HG03196 (cell line): ENCODE results near the gene VWA5B1.
A peak's percentile ranks its signal among the peaks of the same experiment; 100 is the strongest.

Experiments
- ATAC-seq: cut with Tn5 transposase; IDR thresholded peaks from one replicate; pipeline ENCODE4 v1.9.1; 2021; ENCODE audit not compliant: unreplicated experiment

Gene VWA5B1

DNA sequence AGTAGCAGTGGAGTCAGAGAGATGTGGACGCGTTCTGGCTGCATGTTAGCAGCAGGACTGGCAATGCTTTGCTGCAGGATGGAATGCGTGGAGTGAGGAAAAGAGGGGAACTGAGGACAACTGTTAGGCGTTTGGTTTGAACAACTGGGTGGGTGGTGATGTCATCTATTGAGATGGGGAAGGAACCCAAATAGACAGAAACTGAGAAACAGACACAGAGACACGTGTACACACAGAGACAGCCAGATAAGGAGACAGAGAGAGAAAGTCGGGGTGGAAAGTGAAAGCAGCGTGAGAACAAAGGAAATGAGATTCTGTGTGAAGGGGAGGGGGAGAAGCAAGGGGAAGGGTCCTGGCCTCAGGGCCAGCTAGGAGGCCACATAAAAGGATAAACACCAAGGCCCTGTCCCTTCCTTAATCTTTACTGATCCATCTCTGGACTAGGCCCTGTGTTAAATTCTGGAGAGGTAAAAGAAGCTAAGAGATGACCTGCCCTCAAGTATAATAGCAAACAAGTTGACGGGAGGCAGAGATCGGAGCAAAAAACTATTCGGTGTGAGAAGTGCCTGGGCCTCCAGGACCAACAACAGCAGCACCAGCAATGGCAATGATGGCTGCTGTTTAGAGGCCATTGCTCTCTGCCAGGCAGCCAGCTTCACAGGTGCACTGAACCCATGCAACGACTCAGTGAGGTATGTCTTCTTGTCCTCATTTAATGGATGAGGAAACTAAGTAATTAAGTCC is 31.6 kb downstream of the VWA5B1 start:
- ATAC-seq: peak; percentile 86

DNA sequence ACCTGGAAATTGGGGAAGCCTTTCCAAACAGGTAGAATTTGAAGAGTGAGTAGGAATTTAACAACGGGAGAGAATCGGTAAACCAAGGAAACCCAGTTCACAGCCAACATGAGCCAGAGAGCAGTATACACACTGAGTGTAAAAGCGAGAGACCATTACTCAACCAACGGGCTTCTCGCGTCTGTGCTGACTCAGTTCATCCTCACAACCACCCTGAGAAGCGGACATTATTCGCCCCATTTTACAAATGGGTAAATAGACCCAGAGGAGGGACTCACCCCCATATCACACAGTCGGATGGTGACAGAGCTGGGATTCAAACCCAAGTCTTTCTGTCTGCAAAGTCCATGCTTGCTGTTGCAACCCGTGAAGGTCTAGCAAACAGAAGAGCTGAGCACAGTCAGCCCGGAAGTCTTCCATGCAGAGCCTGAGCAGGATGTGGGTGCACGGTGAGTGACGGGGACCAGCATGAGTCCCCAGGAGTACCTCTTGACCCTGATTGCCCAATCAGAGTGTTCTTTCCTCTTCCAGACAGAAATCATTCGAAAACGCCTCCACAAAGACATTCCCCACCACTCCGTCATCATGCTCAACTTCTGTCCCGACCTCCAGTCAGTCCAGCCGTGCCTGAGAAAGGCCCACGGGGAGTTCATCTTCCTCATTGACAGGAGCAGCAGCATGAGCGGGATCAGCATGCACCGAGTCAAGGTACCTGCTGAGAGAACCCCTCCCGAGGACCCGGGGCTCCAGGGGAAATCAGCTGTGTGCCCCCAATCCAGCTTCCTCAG is 32.3 kb downstream of the VWA5B1 start:
- ATAC-seq: no peak

DNA sequence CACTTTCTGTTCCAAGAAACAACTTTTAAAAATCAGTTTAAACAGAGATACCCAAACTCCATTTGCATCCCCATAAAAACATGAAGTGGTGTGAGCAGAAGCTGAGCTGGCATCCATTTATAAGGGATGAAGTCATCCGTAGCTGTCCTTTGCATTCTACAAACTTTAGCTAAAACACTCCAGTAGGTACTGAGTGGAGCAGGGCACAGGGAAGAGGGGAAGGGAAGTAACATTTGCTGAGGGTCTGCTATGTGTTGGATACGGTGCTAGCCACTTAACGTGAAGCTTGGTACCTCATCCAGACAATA is 32.9 kb downstream of the VWA5B1 start:
- no peak for ATAC-seq

DNA sequence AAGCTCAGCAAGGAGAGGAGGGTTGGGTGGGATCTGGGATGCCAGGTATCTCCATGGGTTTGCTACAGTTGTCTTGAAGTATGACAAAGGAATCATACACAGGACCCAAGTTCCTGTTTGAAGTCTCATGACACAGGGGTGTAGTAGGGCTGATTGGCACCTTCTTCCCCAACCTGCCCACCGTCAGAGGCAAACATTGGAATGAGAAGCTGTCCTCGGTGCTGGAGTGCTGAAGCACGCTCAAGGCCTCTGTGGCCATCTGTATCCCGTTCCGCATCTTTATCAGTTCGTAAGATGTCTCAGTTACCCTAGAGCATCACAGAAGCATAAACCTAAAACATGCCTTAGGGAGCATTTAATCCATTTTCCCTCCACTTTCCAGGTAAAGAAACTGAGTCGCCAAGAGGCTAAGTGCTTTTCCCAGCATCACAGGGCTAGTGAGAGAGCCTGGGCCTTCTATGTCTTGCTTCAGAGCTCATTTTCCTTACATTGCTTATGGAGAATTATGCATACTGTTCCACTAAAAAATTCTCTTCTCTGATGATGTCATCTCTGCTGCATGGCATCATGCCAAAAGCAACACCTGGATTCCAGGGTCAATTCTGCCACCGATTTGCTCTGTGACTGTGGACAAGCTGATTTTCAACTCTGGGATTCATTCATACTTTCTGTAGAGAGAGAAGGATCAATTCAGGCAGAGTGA is 34.2 kb downstream of the VWA5B1 start:
- no peak for ATAC-seq

DNA sequence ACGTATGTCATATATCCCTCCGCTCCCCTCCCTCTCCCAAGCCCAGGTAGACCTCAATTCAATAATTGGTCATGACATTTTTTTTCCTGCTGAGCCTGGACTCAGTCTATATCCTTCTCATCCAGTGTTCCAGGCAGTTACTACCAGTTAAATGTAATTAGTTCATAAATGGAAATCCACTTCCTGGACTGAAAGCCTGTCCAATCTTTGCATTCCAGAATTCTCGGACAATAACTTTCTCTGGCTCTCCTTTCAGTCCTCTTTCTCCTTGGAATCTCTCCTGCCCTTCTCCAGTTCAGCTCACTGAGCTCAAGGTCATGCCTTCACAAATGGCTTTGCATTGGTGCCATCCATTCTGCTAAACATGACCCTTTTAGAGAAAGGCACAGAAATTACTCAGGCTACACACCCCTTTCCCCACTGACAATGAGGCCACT is 34.8 kb downstream of the VWA5B1 start:
- ATAC-seq: no peak

DNA sequence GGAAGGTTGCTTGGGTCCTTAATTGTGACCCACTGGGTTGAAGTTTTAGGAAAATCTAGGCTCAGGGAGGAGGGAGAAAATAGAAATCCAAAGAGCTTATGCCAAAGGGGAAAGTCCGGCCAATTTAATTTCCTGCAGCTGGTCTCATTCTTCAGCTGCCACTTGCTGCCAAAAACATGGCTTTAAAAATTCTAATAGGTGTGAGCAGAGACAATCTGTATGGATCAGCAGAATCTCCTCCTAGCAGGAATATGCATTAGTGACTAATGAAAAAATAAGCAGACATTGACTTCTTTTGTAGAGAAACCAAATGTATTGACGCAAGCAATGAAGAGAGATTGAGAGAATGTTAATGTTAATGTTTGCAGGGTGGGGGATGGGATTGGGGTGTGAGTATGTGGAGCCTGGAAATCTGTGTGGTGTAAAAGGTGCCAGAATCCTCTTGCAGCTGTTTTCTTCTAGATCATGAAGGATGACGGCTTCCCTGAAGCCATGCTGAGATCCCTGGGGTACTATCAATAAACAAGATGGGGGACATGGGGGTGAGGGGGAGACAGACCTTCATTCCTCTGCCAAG is 35.3 kb downstream of the VWA5B1 start:
- no peak for ATAC-seq

DNA sequence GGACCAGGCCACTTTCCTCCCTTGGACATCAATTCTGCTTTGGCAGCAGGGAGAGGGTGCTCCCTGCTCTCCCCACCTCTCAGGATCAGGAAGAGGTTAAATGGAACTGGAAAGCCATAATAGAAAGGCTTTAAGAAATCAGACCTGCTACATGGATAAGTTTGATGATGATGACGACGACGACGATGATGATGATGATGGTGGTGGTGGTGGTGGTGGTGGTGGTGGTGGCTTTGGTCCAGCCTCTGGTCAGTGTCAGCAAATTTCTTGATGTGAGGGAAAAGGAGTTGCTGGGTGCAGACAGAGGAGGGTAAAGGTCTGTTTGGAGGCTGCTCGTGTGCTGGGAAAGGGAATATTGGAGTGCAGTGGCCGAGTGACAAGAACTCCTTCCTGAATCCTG is 36.8 kb downstream of the VWA5B1 start:
- ATAC-seq: no peak

DNA sequence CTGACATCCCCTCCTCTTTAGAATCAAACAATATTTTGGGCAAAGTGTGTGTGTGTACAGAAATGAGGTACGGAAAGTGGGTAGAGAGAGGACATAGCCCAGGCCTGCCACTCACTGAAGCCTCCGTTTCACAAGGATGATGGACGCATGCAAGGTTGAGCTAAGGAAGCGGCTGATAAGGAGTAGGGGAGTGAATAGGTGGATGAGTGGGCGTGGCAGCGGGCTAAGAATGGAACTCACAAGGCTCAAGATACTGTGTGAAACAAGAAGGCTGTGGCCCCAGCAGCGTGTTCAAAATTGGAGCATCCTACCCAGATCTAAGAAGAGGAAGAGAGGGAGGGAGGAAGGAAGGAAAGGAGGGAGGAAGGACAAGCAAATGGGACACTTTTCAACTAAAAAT is 37.5 kb downstream of the VWA5B1 start:
- no peak for ATAC-seq

DNA sequence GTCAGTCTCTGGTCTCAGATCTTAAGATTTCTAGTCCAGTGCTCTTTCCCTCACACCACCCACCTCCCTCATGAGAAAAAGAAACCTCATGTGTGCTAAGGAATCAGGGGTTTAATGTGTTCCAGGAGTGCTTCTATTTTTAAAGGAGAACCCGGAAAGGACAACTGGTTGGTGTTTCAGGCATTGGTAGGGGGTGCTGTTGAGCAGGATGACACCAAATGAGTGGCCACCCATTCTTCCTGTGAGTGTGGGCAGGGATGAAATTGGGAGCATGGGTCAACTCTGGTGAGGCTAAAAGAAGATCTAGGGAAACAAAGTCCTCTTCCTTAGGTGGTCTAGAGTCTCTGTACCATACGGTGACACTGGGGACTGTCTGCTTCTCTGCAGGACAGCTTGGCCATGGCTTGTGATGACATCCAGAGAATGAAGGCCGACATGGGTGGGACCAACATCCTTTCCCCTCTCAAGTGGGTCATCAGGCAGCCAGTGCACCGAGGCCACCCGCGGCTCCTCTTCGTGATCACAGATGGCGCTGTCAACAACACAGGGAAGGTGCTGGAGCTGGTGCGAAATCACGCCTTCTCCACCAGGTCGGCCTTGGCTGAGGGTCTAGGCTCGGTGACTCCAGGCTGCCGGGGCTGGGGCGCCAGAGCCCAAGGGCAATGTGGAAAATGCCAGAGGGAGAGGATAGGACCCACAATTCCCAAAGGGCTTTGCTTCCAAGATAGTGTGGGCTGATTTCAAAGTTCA is 39.3 kb downstream of the VWA5B1 start:
- no peak for ATAC-seq

DNA sequence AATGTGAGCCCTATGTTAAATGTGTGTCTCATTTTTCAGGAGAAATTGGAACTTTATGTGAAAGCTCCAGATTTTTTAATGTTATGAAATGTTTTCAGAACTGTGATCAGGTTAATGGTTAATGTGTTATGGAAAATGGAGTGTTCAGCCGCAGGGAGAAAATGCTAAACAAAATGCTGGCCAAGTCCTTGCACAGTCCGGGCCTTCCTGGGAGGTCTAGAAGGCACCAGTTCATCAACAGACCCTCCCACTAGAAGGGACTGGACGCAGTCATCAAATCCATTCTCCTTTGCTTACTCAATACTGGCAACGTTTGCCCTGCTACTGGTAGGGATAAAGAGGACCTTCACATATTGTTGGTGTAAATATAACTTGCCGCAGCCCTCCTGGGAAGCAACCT is 43.4 kb downstream of the VWA5B1 start:
- ATAC-seq: no peak

DNA sequence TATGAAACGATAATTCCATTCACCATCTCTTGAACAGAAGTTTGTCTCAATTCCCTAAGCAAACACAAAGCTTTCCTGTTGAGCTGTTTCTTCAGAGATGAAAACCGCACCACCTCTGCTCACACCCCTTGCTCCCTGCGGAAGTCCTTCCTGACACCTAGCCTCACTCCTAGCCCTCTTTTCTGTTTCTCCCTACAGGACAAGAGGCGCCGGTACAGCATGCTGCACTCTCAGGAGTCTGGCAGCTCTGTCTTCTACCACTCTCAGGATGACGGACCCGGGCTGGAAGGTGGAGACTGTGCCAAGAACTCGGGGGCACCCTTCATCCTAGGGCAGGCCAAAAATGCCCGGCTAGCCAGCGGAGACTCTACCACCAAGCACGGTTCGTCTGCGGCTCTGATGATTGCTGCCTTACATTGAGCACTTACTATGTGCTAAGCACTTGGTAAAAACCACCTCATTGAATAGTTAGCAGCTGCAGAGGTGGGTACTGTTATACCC is 45.5 kb downstream of the VWA5B1 start:
- ATAC-seq: no peak

DNA sequence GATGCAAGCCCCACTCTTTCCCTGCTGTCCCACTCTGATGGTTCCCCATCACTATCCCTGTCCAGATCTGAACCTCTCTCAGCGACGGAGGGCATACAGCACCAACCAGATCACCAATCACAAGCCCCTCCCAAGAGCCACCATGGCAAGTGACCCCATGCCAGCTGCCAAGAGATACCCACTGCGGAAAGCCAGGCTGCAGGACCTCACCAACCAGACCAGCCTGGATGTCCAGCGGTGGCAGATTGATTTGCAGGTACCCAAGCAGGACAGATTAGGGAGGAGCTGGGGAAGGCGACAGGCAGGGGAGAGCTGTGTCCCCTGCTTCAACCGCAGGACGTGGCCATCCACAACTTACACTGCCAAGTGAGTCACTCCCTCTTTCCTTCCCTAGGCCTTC is 46.9 kb downstream of the VWA5B1 start:
- ATAC-seq: no peak

DNA sequence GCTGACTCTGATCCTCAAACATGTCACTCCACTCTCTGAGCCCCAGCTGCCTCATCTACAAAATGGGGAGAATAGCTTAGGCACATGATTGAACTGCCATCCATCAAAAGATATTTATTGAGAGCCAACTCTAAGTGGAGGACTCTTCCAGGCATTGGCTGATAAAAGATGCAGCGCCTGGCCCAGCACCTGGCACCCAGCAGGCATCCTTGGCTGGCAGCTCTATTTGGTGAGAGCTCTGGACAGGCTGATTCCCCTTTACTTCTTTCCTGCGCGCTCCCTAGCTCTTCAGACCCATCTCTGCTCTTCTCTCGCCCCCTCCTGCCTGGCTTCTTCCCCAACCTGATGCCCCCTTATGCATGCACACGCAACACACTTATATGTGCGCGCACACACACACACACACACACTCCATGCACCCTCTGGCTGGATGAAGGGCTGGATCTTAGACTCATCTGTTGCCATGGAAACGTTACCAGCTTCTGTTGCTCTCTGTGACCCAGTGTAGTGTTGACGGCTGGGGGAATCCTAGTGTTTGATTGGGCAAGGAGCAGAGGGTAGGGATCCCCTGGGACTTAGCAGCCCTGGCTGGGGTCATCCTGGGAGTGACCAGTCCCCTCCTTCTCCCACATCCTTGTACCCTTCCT is 49.3 kb downstream of the VWA5B1 start:
- no peak for ATAC-seq

DNA sequence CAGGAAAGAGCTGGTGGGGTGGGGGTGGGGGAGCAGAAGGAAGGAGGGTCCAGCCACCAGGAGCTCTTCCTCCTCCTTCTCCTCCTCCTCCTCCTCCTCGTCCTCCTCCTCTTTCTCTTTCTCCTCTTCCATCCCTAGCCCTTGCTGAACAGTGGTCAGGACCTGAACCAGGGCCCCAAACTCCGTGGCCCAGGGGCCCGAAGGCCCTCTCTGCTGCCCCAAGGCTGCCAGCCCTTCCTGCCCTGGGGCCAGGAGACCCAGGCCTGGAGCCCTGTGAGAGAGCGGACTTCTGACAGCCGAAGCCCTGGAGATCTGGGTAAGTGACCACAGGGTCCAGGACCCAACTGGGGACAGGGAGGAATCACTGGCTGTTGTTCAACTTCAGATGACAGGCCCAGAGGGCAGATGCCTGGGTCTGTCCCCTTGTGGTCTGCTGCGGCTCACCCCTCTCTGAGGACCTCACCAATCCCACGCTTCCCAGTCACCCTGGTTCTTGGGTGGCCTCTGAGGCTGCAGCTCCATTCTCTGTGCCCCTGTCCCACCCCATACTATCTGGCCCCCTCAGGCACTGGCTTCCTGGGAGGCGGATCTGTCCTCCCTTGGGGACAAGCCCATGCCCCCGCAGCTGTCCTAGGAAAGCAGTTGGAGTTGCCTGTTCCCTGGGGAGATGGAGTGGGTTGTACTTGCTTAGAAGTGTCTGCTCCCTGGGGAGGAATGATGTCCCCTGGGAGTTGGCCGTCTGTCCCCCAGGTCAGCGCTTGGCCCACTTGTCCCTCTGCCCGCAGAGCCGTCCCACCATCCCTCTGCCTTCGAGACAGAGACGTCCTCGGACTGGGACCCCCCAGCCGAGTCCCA is 51.8 kb downstream of the VWA5B1 start:
- ATAC-seq: no peak

DNA sequence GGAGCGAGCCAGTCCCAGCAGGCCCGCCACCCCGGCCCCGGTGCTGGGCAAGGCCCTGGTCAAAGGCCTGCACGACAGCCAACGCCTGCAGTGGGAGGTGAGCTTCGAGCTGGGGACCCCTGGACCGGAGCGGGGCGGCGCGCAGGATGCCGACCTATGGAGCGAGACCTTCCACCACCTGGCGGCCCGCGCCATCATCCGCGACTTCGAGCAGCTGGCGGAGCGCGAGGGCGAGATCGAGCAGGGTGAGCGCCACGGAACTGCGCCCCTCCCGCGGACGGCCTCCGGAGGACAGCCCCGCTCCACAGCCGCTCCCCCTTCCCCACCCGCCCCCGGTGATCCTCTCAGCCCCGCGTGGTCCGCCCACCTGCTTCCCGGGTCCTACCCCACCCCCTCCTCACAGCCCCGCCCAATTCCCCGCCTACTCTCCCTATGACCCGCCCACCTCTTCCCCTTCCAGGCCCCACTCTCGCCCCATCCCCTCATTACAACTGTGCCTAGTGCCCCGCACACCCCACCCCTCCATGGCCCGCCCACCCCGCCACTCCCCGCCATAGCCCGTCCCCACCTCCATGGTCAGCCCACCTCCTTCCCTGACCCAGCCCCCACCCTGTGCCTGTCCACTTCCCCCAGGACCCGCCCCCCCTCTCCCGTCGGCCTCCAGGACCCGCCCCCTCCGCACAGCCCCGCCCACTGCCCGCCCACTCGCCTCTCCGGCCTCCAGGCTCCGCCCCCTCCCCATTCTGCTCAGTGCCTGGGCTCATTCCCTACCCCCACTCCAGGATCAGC is 52.7 kb downstream of the VWA5B1 start:
- no peak for ATAC-seq

DNA sequence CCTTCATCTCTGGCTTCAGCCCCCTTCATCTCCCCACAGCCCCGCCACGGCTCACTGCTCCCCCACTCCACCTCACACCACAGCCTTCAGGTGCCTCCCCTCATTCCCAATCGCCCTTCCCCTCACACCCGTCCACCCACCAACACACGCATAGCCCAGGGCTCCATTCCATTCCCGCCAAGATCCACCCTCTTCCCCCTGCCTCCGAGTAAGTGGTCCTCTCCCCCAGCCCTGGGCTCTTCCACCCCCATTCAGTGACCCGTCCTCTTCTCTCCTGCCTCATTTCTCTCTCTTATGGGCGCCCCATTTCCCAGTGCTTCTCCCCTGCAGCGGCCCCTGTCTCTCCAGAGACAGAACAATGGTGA is 53.2 kb downstream of the VWA5B1 start:
- no peak for ATAC-seq

DNA sequence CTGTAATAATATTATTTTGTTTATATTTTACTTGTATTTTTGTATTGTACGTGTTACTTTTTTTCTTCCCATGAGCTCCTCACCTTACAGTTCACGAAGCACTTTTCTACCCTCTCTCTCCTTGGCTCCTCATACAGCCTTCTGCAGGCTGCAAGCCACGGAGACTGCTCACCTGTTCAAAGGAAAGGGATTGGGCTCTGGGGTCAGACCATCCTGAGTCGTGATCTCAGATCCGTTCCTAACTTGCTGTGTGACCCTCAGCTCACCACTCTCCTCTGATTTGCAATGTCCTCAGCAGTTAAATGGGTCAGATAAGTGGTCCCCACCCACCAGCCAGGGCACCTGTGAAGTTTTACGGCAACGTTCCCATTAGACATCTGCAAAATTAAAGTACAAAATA is 54.1 kb downstream of the VWA5B1 start:
- ATAC-seq: no peak

DNA sequence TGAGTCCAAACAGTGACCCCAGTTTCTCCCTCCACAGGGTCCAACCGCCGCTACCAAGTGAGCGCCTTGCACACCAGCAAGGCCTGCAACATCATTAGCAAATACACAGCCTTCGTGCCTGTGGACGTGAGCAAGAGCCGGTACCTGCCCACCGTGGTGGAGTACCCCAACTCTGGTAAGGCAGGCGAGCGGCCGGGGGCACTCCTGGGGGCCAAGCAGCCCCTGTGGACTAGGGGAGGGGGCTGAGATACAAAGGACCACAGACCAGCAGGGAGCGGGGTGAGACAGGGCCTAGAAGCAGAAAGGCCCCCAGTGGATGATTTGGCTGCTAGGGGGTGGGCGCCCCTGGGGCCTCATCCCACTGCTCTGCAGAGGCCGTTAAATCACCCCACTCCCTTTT is 54.7 kb downstream of the VWA5B1 start:
- ATAC-seq: no peak

DNA sequence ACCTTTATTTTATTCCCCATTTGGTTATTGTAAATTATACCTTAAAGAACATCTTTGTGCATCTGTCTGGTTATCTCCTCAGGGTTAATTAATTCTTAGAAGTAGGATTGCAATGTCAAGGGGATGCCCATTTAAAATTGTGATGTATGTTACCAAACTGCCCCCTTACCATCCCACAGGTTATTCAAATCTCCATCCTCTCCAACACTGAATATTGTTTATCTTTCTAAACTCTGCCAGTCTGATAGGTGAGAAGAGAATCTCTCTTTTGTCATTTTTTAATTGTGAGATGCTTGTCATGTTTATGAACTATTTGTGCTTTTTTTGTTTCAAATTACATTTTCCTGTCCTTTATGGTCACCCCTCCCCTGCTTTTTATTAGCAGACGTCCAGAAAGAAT is 55.8 kb downstream of the VWA5B1 start:
- ATAC-seq: no peak
